GM08714 (cell line): ENCODE data around the gene KRTAP10-4.

Experiments
- H3K4me3 ChIP-seq: fragments of 200-500 bp; sonication (Bioruptor generic); 2 replicates; pipeline ENCODE4 v1.5.1; 2014; ENCODE audit warnings: mild to moderate bottlenecking, low read length, inconsistent platforms
- ZNF274 ChIP-seq: IDR thresholded peaks from 2 replicates; pipeline ENCODE4 v1.6.1; 2012; ENCODE audit warnings: mild to moderate bottlenecking, low read depth, low read length

KRTAP10-4 gene

DNA sequence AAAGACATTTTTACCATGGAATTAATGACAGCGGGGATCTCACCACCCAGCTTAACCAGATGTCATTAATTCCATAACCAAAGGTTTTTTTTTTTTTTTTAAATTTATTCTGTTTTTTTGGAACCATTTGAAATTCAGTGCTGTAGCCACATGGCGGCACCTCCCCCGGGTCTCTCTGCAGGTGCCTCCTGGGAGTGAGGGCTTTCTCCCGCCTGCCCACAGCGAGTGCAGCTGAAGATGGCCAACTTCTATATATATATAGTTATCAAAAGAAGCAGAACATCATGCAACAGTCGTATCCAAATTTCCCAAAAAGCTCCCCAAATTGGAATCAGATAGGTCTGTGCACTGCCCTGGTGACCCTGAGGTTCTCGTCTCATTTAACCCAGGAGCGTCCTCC, 41.9 kb downstream of the KRTAP10-4 start:
- H3K4me3 ChIP-seq: no peak overlapping the region
- no peak for TF ChIP-seq ZNF274

DNA sequence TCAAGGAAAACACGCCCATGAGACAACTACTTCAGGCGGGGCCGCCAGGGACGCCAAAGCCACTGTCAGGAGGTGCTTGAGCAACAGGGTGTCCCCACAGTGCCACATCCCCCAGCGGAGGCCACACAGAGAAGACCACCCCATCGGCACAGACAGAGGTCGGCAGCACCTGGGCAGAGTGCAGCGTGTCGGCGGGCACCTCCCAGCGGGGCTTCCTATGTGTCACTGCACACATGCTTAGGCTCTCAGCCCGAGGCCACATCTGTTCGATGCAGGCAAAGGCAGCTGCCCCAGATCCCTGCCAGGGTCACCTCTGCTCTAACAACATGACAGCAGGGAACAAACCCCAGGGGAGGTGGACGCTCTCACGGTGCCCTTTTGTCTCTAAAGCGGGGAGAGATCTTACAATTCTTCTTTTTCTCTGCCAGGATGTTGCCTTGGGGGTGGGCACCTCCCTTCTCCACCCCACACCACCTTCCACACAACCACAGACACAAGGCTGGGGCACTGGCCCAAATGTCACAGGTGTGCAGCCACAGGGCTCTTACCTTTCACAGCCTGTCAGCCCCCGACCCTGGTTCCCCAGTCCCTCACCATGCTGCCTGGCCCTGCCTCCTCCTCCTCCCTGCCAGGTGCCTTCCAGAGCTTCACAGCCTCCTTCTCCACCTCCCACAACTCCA, 42.5 kb downstream of the KRTAP10-4 start:
- TF ChIP-seq ZNF274: no peak
- no peak overlapping the region for H3K4me3 ChIP-seq

- no peak overlapping the region for H3K4me3 ChIP-seq
- no peak for TF ChIP-seq ZNF274
Measured at GRCh38 chr21:44616591-44616926, 43.0 kb downstream of the KRTAP10-4 start.

DNA sequence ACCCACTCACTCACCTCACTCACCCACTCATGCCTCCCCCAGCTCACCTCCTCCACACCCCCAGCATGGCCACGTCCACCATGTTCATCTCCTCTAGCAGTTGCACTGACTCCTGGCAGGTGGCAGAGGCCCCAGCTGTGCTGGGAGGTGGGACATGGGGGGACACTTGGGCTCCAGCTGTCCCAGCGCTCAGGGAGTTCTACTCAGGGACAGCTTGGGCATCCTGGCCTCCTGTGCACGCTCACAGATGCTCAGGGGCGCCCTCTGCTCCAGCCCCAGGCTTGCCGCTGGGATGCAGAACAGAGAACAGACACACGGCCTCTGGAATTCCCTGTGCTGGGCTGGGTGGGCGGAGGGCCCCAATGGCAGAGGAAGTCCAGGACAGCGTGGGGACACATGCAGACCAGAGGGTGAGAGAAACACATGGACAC, 43.6 kb downstream of the KRTAP10-4 start:
- TF ChIP-seq ZNF274: no peak
- H3K4me3 ChIP-seq: no peak overlapping the region

DNA sequence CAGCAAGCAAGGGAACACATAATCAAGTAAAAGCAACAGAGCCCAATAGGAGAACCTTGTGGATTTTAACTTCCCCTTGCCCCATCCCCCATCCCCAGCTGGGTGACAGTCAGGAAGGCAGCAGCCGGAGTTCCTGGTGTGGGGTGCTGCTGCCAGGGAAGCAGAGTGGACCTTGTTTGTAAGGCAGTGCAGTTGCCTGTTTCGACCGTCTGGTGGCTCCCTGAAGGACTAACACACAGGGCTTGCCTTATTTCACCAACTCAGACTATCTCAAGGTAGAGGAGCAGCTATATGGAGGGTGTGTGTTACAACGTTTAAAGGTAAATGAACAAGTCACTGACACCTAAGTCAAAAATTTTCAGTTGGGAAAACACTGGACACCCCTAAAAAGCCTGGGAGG, 45.0 kb downstream of the KRTAP10-4 start:
- H3K4me3 ChIP-seq: no peak overlapping the region
- TF ChIP-seq ZNF274: no peak

- H3K4me3 ChIP-seq: no peak overlapping the region
- TF ChIP-seq ZNF274: no peak
Measured at GRCh38 chr21:44618909-44619308, 45.4 kb downstream of the KRTAP10-4 start.

DNA sequence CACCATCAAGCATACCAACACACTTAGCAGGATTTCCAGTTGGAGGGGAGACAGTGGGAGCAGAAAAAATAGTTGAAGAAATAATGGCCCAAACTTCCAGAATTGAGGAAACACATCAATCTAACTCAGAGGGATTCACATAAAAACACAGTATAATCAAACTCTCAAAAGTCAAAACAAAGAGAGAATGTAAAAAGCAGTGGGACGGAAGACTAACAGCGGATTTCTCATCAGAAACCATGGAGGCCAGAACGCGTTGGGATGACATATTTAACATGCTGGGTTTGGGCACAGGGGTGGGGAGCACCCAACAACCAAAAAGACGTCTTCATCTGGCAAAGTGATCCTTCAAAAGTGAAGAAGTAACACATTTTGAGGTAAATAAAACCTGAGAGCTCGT, 46.4 kb downstream of the KRTAP10-4 start:
- no peak for TF ChIP-seq ZNF274
- H3K4me3 ChIP-seq: no peak overlapping the region

- TF ChIP-seq ZNF274: no peak
- no peak overlapping the region for H3K4me3 ChIP-seq
Measured at GRCh38 chr21:44623575-44623974, 50.0 kb downstream of the KRTAP10-4 start.
